Thyroid gland (tissue), 4 donors: Measurements from ENCODE around the gene TNF.

ENCODE experiments used
- CTCF ChIP-seq, 6 experiments: fragments of 200-600 bp in 3 of 6; fragments of 450-650 bp in 3 of 6; sonication (generic) in 3 of 6; IDR thresholded peaks; one replicate each; pipeline ENCODE4 v1.5.1; 2016 to 2019; ENCODE audit warnings: antibody characterized with exemption in 6 of 6, mild to moderate bottlenecking in 2 of 6, inconsistent platforms in 1 of 6, moderate library complexity in 1 of 6
- POLR2A ChIP-seq, 2 donors: fragments of 450-650 bp; IDR thresholded peaks; one replicate each; pipeline ENCODE4 v1.6.1; 2017; ENCODE audit warnings: antibody characterized with exemption in 2 of 2, mild to moderate bottlenecking in 2 of 2, moderate library complexity in 1 of 2

GRCh38 chr6:31627690-31628287 is 52.4 kb downstream of the TNF start:
- no peak for TF ChIP-seq CTCF (IDR thresholded peaks at IDR 0.05)
- no peak for TF ChIP-seq POLR2A (IDR thresholded peaks at IDR 0.05)
